ENCODE data around the gene CRISPLD2.

Gene CRISPLD2

GRCh38 chr16:84918006-84918909 lies 98.5 kb downstream of the CRISPLD2 start:
- DNase-seq: no peak
- H3K9me3 ChIP-seq (ENCODE audit: severe bottlenecking): no peaks in the 10 kb centered on the region
- H3K27me3 ChIP-seq (ENCODE audit: insufficient read depth, low read depth, severe bottlenecking): no peaks in the 10 kb centered on the region
- H3K36me3 ChIP-seq: no peaks in the 10 kb centered on the region
- no peak for TF ChIP-seq CTCF (IDR thresholded peaks at IDR 0.05; ENCODE audit: low read depth, low read length)
- H3K4me3 ChIP-seq (ENCODE audit: low read depth, low read length): no peak overlapping the region
- H3K27ac ChIP-seq: no peak overlapping the region

GRCh38 chr16:84919269-84919668 lies 99.5 kb downstream of the CRISPLD2 start:
- no peaks in the 10 kb centered on the region for H3K27me3 ChIP-seq (ENCODE audit: insufficient read depth, low read depth, severe bottlenecking)
- TF ChIP-seq CTCF (IDR thresholded peaks at IDR 0.05; ENCODE audit: low read depth, low read length): no peak
- DNase-seq: no peak
- no peaks in the 10 kb centered on the region for H3K36me3 ChIP-seq
- H3K27ac ChIP-seq: no peak overlapping the region
- no peak overlapping the region for H3K4me3 ChIP-seq (ENCODE audit: low read depth, low read length)
- no peaks in the 10 kb centered on the region for H3K9me3 ChIP-seq (ENCODE audit: severe bottlenecking)

- no peak for DNase-seq
- Histone ChIP-seq H3K9me3 (ENCODE audit: severe bottlenecking) (no peaks in the 10 kb centered on the region), H3K27ac (no peak overlapping the region), H3K36me3 (no peaks in the 10 kb centered on the region), H3K4me3 (ENCODE audit: low read depth, low read length) (no peak overlapping the region), H3K27me3 (ENCODE audit: insufficient read depth, low read depth, severe bottlenecking) (no peaks in the 10 kb centered on the region)
- TF ChIP-seq CTCF (IDR thresholded peaks at IDR 0.05; ENCODE audit: low read depth, low read length): no peak
These were observed 99.9 kb downstream of the CRISPLD2 start for GRCh38 chr16:84919708-84920107.

- Histone ChIP-seq H3K4me3 (ENCODE audit: low read depth, low read length) (no peak overlapping the region), H3K27me3 (ENCODE audit: insufficient read depth, low read depth, severe bottlenecking) (no peaks in the 10 kb centered on the region), H3K36me3 (no peaks in the 10 kb centered on the region), H3K27ac (no peak overlapping the region), H3K9me3 (ENCODE audit: severe bottlenecking) (no peaks in the 10 kb centered on the region)
- no peak for DNase-seq
- TF ChIP-seq CTCF (IDR thresholded peaks at IDR 0.05; ENCODE audit: low read depth, low read length): no peak
These were observed 100.5 kb downstream of the CRISPLD2 start for GRCh38 chr16:84920333-84920732.

- H3K27ac ChIP-seq: no peak overlapping the region
- H3K4me3 ChIP-seq (ENCODE audit: low read depth, low read length): no peak overlapping the region
- H3K27me3 ChIP-seq (ENCODE audit: insufficient read depth, low read depth, severe bottlenecking): no peaks in the 10 kb centered on the region
- no peak for TF ChIP-seq CTCF (IDR thresholded peaks at IDR 0.05; ENCODE audit: low read depth, low read length)
- no peaks in the 10 kb centered on the region for H3K9me3 ChIP-seq (ENCODE audit: severe bottlenecking)
- DNase-seq: no peak
- H3K36me3 ChIP-seq: no peaks in the 10 kb centered on the region
These were observed 102.8 kb downstream of the CRISPLD2 start for GRCh38 chr16:84922351-84923120.
